WTC11 (cell line): ENCODE results near the gene RPRD2. TPM values are rescaled to one million over a fixed set of nuclear protein-coding genes. Genes with fewer than 3 reads are reported as not detected.
A peak's percentile ranks its signal among the peaks of the same experiment; 100 is the strongest.
"Not testable (repeated sequence)": the region's sequence is repeated elsewhere in the genome, so short reads cannot be mapped to it uniquely, and the experiment has no call there.

Experiments
- ATAC-seq: fragments of 200-7000 bp; cut with Tn5 transposase; 2 replicates; pipeline ENCODE4 v1.10.0; 2021; ENCODE audit warnings: mild to moderate bottlenecking, moderate library complexity
- CTCF ChIA-PET: fragments of 300-600 bp; sonication (Branson Sonifier 250); formaldehyde crosslinking; loops from one replicate; lab custom pipeline; 2021; ENCODE audit warnings: antibody characterized with exemption; lab: Charles Lee
- POLR2A ChIA-PET: fragments of 350-600 bp; sonication (Branson Sonifier 250); formaldehyde crosslinking; loops from one replicate; lab custom pipeline; 2021; ENCODE audit warnings: antibody characterized with exemption; lab: Charles Lee
- DNase-seq: peaks from one replicate; pipeline ENCODE4 v3.0.0; 2021; ENCODE audit warnings: low spot score
- H3K27ac Mint-ChIP-seq: 2 replicates; pipeline ENCODE4 v1.8.0; 2021; ENCODE audit warnings: mixed read lengths
- H3K27me3 Mint-ChIP-seq: 2 replicates; pipeline ENCODE4 v1.8.0; 2021; ENCODE audit warnings: low read depth, mild to moderate bottlenecking, moderate library complexity, mixed read lengths
- H3K36me3 Mint-ChIP-seq: 2 replicates; pipeline ENCODE4 v1.8.0; 2021; ENCODE audit warnings: mixed read lengths
- H3K4me1 Mint-ChIP-seq: 2 replicates; pipeline ENCODE4 v1.8.0; 2022; ENCODE audit warnings: mixed read lengths
- H3K4me3 Mint-ChIP-seq: 2 replicates; pipeline ENCODE4 v1.8.0; 2021; ENCODE audit warnings: mild to moderate bottlenecking, moderate library complexity, mixed read lengths
- H3K9me3 Mint-ChIP-seq: 2 replicates; pipeline ENCODE4 v1.8.0; 2021; ENCODE audit warnings: mixed read lengths
- ARID4B ChIP-seq: sonication (generic); formaldehyde crosslinking; IDR thresholded peaks from 2 replicates; pipeline ENCODE4 v1.8.0; 2023; ENCODE audit warnings: missing genetic modification reagents, mild to moderate bottlenecking, borderline replicate concordance
- CBFB ChIP-seq: sonication (generic); formaldehyde crosslinking; IDR thresholded peaks from 2 replicates; pipeline ENCODE4 v1.8.1; 2022; ENCODE audit warnings: mild to moderate bottlenecking, low read depth, missing genetic modification reagents
- CREM ChIP-seq: sonication (generic); formaldehyde crosslinking; IDR thresholded peaks from 2 replicates; pipeline ENCODE4 v1.8.1; 2022; ENCODE audit warnings: mild to moderate bottlenecking, missing genetic modification reagents, moderate library complexity
- E2F5 ChIP-seq: sonication (generic); formaldehyde crosslinking; IDR thresholded peaks from 2 replicates; pipeline ENCODE4 v1.8.1; 2022; ENCODE audit warnings: mild to moderate bottlenecking, moderate library complexity, missing genetic modification reagents
- EMX1 ChIP-seq: fragments of 250-450 bp; sonication (Bioruptor Pico); IDR thresholded peaks from 2 replicates; pipeline ENCODE4 v1.8.0; 2021; ENCODE audit warnings: mild to moderate bottlenecking
- ETV6 ChIP-seq: sonication (generic); formaldehyde crosslinking; IDR thresholded peaks from 2 replicates; pipeline ENCODE4 v1.8.1; 2022; ENCODE audit warnings: mild to moderate bottlenecking, missing genetic modification reagents
- GRHL2 ChIP-seq: fragments of 250-450 bp; sonication (Bioruptor Pico); IDR thresholded peaks from 2 replicates; pipeline ENCODE4 v1.8.0; 2022; ENCODE audit warnings: mild to moderate bottlenecking, moderate library complexity; ENCODE audit not compliant: insufficient replicate concordance, severe bottlenecking
- NFE2L1 ChIP-seq: sonication (generic); formaldehyde crosslinking; IDR thresholded peaks from 2 replicates; pipeline ENCODE4 v1.8.1; 2023; ENCODE audit warnings: missing genetic modification reagents
- NFYB ChIP-seq: sonication (generic); formaldehyde crosslinking; conservative IDR thresholded peaks from 2 replicates; pipeline ENCODE4 v1.8.0; 2022; ENCODE audit warnings: low read depth, missing genetic modification reagents
- NR1H2 ChIP-seq: sonication (generic); formaldehyde crosslinking; IDR thresholded peaks from 2 replicates; pipeline ENCODE4 v1.9.0; 2021; ENCODE audit warnings: mild to moderate bottlenecking, moderate library complexity, missing genetic modification reagents
- OVOL2 ChIP-seq: fragments of 250-450 bp; sonication (Bioruptor Pico); IDR thresholded peaks from 2 replicates; pipeline ENCODE4 v1.9.0; 2021; ENCODE audit warnings: mild to moderate bottlenecking, borderline replicate concordance
- SMAD3 ChIP-seq: sonication (generic); formaldehyde crosslinking; IDR thresholded peaks from 2 replicates; pipeline ENCODE4 v1.8.0; 2022; ENCODE audit warnings: missing genetic modification reagents, mild to moderate bottlenecking, borderline replicate concordance
- ZNF121 ChIP-seq: sonication (generic); formaldehyde crosslinking; IDR thresholded peaks from 2 replicates; pipeline ENCODE4 v1.8.0; 2023; ENCODE audit warnings: missing genetic modification reagents
- ZNF138 ChIP-seq: sonication (generic); formaldehyde crosslinking; conservative IDR thresholded peaks from 2 replicates; pipeline ENCODE4 v1.8.1; 2022; ENCODE audit warnings: mild to moderate bottlenecking, moderate library complexity, missing genetic modification reagents
- ZNF396 ChIP-seq: fragments of 250-450 bp; sonication (Bioruptor Pico); IDR thresholded peaks from 2 replicates; pipeline ENCODE4 v1.8.0; 2021; ENCODE audit warnings: mild to moderate bottlenecking, moderate library complexity, borderline replicate concordance
- ZNF671 ChIP-seq: fragments of 250-450 bp; sonication (Bioruptor Pico); IDR thresholded peaks from 2 replicates; pipeline ENCODE4 v1.8.0; 2021; ENCODE audit warnings: mild to moderate bottlenecking
- total RNA-seq: library from RNA; stranded (reverse); gene quantifications from 3 replicates; pipeline ENCODE4 v1.2.3, GENCODE V29; 2021
- TF ChIP-seq, protein P1 (sequence below): sonication (generic); formaldehyde crosslinking; IDR thresholded peaks from 2 replicates; pipeline ENCODE4 v1.8.0; 2022; ENCODE audit warnings: mild to moderate bottlenecking, missing genetic modification reagents
- TF ChIP-seq, protein P2 (sequence below): fragments of 250-450 bp; sonication (Bioruptor Pico); IDR thresholded peaks from 2 replicates; pipeline ENCODE4 v1.9.0; 2021; ENCODE audit warnings: mild to moderate bottlenecking

RPRD2 gene
- total RNA-seq, 1 experiment from 2014 or later, result 26.1 TPM

DNA sequence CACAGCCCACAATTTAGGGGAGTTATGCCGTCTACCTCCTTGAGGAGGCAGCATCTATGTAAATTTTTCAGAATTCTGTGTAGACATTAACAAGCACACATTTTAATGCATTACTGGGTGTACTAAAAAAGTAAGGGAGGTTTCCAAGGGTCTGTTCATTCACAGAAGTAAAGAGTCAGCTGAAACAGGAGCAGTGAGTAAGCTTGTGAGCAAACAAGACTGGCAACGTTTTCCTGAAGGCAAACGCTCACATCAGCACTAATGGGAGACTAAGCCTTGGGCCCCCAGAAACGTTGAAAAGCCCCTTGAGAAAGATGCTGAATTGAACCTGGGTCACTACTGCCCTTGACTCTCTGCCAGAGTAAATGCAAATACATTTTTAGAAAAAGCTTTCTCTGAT lies 25.7 kb downstream of the RPRD2 start (continued):
- TF ChIP-seq EMX1 (no peak), NR1H2 (no peak), OVOL2 (CRISPR knock-in tag) (no peak), ZNF396 (CRISPR knock-in tag) (no peak), GRHL2 (no peak)
- TF ChIP-seq, all 79 proteins: peak for 0

GRCh38 chr1:150392627-150393026 lies 28.7 kb downstream of the RPRD2 start:
- no peak overlapping the region for H3K4me3 Mint-ChIP-seq
- DNase-seq (no peak), ATAC-seq (no peak)
- H3K36me3 Mint-ChIP-seq, result peaks cover 15% of the 10 kb centered on the region
- no peak overlapping the region; the same call in 1 of the 2 replicates for H3K27ac Mint-ChIP-seq
- no peaks in the 10 kb centered on the region for H3K27me3 Mint-ChIP-seq
- peaks cover 16% of the 10 kb centered on the region for H3K9me3 Mint-ChIP-seq
- peak; percentile 26; the same call in 1 of the 2 replicates for TF ChIP-seq ZNF121 (CRISPR knock-in tag)
- no peak for TF ChIP-seq ARID4B
- peaks cover 9% of the 10 kb centered on the region; the same call in 1 of the 2 replicates for H3K4me1 Mint-ChIP-seq
- POLR2A ChIA-PET, result no interaction called here
- CTCF ChIA-PET, result no interaction called here

DNA sequence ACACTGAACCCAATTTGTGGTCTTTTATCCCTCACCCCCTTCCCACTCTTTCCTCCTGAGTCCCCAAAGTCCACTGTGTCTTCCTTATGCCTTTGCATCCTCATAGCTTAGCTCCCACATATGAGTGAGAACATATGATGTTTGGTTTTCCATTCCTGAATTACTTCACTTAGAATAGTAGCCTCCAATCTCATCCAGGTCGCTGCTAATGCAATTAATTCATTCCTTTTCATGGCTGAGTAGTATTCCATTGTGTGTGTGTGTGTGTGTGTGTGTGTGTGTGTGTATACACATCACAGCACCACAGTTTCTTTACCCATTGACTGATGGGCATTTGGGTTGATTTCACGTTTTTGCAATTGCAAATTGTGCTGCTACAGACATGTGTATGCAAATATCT lies 31.2 kb downstream of the RPRD2 start:
- ATAC-seq, H3K27ac Mint-ChIP-seq, DNase-seq, CTCF ChIA-PET, POLR2A ChIA-PET, H3K4me3 Mint-ChIP-seq, H3K4me1 Mint-ChIP-seq, H3K27me3 Mint-ChIP-seq: not testable (repeated sequence)
- Mint-ChIP-seq H3K9me3 (peaks cover 21% of the 10 kb centered on the region), H3K36me3 (peaks cover 23% of the 10 kb centered on the region)

DNA sequence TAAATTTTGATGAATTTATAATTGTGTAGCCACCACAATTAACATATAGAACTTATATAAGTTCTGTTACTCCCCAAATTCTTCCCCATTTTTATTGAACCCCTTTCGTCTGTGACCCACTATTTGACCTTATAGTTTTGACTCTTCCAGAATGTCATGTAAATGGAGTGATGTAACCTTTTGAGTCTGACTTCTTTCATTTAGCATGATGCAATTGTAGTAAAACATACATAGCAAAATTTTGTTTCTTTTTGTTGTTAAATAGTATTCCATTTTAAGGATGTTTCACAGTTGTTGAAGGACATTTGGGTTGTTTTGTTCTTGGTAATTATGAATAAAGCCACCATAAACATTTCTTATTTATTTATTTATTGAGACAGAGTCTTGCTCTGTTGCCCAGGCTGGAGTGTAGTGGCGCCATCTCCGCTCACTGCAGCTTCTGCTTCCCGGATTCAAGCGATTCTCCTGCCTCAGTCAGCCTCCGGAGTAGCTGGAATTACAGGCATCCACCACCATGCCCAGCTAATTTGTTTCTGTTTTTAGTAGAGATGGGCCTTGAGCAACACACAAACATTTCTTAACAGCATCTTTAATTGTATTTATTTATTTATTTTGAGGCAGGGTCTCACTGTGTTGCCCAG lies 33.6 kb downstream of the RPRD2 start:
- POLR2A ChIA-PET, result no interaction called here

More for the DNA sequence above, 33.6 kb downstream of the RPRD2 start:
- Mint-ChIP-seq H3K36me3 (peaks cover 26% of the 10 kb centered on the region), H3K27ac (no peak overlapping the region), H3K4me3 (no peak overlapping the region), H3K9me3 (peaks cover 26% of the 10 kb centered on the region), H3K27me3 (no peaks in the 10 kb centered on the region), H3K4me1 (no peaks in the 10 kb centered on the region)
- CTCF ChIA-PET, result no interaction called here
- ATAC-seq, result no peak
- no peak for TF ChIP-seq NFE2L1 (CRISPR knock-in tag)
- TF ChIP-seq, protein P1, sequence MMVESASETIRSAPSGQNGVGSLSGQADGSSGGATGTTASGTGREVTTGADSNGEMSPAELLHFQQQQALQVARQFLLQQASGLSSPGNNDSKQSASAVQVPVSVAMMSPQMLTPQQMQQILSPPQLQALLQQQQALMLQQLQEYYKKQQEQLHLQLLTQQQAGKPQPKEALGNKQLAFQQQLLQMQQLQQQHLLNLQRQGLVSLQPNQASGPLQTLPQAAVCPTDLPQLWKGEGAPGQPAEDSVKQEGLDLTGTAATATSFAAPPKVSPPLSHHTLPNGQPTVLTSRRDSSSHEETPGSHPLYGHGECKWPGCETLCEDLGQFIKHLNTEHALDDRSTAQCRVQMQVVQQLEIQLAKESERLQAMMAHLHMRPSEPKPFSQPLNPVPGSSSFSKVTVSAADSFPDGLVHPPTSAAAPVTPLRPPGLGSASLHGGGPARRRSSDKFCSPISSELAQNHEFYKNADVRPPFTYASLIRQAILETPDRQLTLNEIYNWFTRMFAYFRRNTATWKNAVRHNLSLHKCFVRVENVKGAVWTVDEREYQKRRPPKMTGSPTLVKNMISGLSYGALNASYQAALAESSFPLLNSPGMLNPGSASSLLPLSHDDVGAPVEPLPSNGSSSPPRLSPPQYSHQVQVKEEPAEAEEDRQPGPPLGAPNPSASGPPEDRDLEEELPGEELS (CRISPR knock-in tag), result no peak
- TF ChIP-seq NFYB, result no peak
- no peak for TF ChIP-seq SMAD3
- TF ChIP-seq ETV6 (CRISPR knock-in tag), result no peak
- no peak for TF ChIP-seq E2F5 (CRISPR knock-in tag)
- TF ChIP-seq CBFB (CRISPR knock-in tag), result no peak
- no peak for TF ChIP-seq CREM (CRISPR knock-in tag)
- TF ChIP-seq ZNF138, result no peak
- no peak for TF ChIP-seq ZNF671 (CRISPR knock-in tag)
- TF ChIP-seq, protein P2, sequence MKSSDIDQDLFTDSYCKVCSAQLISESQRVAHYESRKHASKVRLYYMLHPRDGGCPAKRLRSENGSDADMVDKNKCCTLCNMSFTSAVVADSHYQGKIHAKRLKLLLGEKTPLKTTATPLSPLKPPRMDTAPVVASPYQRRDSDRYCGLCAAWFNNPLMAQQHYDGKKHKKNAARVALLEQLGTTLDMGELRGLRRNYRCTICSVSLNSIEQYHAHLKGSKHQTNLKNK (CRISPR knock-in tag), result no peak
- no peak for DNase-seq
